WTC11 (cell line): ENCODE data around the gene CD209.

Experiments used
- SP1 ChIP-seq: sonication (generic); formaldehyde crosslinking; conservative IDR thresholded peaks from 2 replicates; pipeline ENCODE4 v1.8.1; 2022; ENCODE audit warnings: missing genetic modification reagents
- TCF7 ChIP-seq: sonication (generic); formaldehyde crosslinking; IDR thresholded peaks from 2 replicates; pipeline ENCODE4 v1.8.0; 2022; ENCODE audit warnings: mild to moderate bottlenecking, low read depth, missing genetic modification reagents, moderate library complexity
- TF ChIP-seq, protein P1 (sequence below): fragments of 200-600 bp; IDR thresholded peaks from 2 replicates; pipeline ENCODE4 v1.8.0; 2022; ENCODE audit warnings: antibody characterized with exemption
- TF ChIP-seq, protein P2 (sequence below): sonication (generic); formaldehyde crosslinking; conservative IDR thresholded peaks from 2 replicates; pipeline ENCODE4 v1.8.1; 2022; ENCODE audit warnings: mild to moderate bottlenecking, missing genetic modification reagents

DNA sequence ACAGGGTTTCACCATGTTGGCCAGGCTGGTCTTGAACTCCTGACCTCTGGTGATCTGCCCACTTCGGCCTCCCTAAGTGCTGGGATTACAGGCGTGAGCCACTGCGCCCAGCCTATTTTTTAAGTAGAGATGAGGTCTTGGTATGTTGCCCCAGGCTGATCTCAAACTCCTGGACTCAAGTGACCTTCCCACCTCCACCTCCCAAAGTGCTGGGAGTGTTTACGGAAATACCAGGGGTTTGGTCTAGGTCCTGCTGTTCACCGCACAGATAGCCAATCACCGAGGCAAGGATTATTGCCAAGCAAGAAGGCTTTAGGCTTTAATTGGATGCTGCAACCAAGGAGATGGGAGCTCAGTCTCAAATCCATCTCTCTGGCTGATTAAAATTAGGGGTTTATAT lies 27.0 kb downstream of the CD209 start:
- no peak for TF ChIP-seq TCF7 (CRISPR knock-in tag)
- TF ChIP-seq, protein P1, sequence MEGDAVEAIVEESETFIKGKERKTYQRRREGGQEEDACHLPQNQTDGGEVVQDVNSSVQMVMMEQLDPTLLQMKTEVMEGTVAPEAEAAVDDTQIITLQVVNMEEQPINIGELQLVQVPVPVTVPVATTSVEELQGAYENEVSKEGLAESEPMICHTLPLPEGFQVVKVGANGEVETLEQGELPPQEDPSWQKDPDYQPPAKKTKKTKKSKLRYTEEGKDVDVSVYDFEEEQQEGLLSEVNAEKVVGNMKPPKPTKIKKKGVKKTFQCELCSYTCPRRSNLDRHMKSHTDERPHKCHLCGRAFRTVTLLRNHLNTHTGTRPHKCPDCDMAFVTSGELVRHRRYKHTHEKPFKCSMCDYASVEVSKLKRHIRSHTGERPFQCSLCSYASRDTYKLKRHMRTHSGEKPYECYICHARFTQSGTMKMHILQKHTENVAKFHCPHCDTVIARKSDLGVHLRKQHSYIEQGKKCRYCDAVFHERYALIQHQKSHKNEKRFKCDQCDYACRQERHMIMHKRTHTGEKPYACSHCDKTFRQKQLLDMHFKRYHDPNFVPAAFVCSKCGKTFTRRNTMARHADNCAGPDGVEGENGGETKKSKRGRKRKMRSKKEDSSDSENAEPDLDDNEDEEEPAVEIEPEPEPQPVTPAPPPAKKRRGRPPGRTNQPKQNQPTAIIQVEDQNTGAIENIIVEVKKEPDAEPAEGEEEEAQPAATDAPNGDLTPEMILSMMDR, result no peak
- TF ChIP-seq, protein P2, sequence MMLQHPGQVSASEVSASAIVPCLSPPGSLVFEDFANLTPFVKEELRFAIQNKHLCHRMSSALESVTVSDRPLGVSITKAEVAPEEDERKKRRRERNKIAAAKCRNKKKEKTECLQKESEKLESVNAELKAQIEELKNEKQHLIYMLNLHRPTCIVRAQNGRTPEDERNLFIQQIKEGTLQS (CRISPR knock-in tag), result no peak
- no peak for TF ChIP-seq SP1
